ENCODE results near the gene TAGLN2. TPM values are rescaled to one million over a fixed set of nuclear protein-coding genes. Genes with fewer than 3 reads are reported as not detected.

TAGLN2 gene
- total and polyA plus RNA-seq, 9 of the 15 experiments (the other 6 are each of a cell fraction or from before 2014, with no cell fraction given) = 192 to 683 (median 455) TPM

- TF ChIP-seq SRSF9 (IDR thresholded peaks at IDR 0.05; ENCODE audit: borderline replicate concordance, low read depth, low read length) (no peak), CBFA2T3 (IDR thresholded peaks at IDR 0.05) (peak; percentile 63; the same call in 1 of the 2 replicates), CC2D1A (IDR thresholded peaks at IDR 0.05) (no peak), ATF2 (CRISPR knock-in tag; IDR thresholded peaks at IDR 0.05) (no peak), FOXJ3 (CRISPR knock-in tag; IDR thresholded peaks at IDR 0.05) (no peak), XRCC5 (IDR thresholded peaks at IDR 0.05; ENCODE audit: low read depth, low read length) (no peak), RCOR1 (IDR thresholded peaks at IDR 0.05; ENCODE audit: borderline replicate concordance in 1 of 2, low read depth in 2 of 2, low read length in 2 of 2) (0 out of 4 replicates have a peak, but pooled peaks of 1 of the 2 experiments have one; percentile 14), KHSRP (IDR thresholded peaks at IDR 0.05) (no peak), CGGBP1 (CRISPR knock-in tag; IDR thresholded peaks at IDR 0.05) (no peak), TCF3 (CRISPR knock-in tag; IDR thresholded peaks at IDR 0.05) (peak; percentile 58; the same call in 1 of the 2 replicates), PCBP1 (IDR thresholded peaks at IDR 0.05; ENCODE audit: low read depth, low read length, poor library complexity, severe bottlenecking) (no peak), MLX (CRISPR knock-in tag; conservative IDR thresholded peaks at IDR 0.05) (no peak), ARID3A (IDR thresholded peaks at IDR 0.05; ENCODE audit: borderline replicate concordance, low read depth, low read length) (no peak), CLOCK (CRISPR knock-in tag; IDR thresholded peaks at IDR 0.05; ENCODE audit: borderline replicate concordance) (no peak), ZFP36 (IDR thresholded peaks at IDR 0.05; ENCODE audit: low read depth, low read length, partially characterized antibody) (no peak)
Observed at GRCh38 chr1:159970932-159971342, 45.6 kb upstream of the TAGLN2 start (continued).
